Skin of body (tissue), 2 donors: ENCODE data around the gene RANBP17. TPM values are rescaled to one million over a fixed set of nuclear protein-coding genes. Genes with fewer than 3 reads are reported as not detected.

Source experiments
- small RNA-seq: library from RNA; depleted of rRNA; stranded (forward); fragments of <200 nt; gene quantifications from one replicate; pipeline ENCODE3, GENCODE V24; 2014; ENCODE audit warnings: low replicate concordance
- total RNA-seq: library from RNA; depleted of rRNA; stranded (reverse); fragments of >200 nt; gene quantifications from one replicate; pipeline ENCODE4 v1.2.3, GENCODE V29; 2014

Gene RANBP17
- total RNA-seq, 1 donor from 2014 or later, result 28.8 TPM

Small RNA genes lying within 50 kb of the gene (small RNA-seq; reads per million reads assigned to genes)
- not detected for gene AC091980.1

Other genes starting within 250 kb of the RANBP17 start
- 31.4 TPM for gene GABRP, start 78.3 kb upstream of the RANBP17 start, total RNA-seq